ENCODE data around the gene PDYN.

The PDYN gene

DNA sequence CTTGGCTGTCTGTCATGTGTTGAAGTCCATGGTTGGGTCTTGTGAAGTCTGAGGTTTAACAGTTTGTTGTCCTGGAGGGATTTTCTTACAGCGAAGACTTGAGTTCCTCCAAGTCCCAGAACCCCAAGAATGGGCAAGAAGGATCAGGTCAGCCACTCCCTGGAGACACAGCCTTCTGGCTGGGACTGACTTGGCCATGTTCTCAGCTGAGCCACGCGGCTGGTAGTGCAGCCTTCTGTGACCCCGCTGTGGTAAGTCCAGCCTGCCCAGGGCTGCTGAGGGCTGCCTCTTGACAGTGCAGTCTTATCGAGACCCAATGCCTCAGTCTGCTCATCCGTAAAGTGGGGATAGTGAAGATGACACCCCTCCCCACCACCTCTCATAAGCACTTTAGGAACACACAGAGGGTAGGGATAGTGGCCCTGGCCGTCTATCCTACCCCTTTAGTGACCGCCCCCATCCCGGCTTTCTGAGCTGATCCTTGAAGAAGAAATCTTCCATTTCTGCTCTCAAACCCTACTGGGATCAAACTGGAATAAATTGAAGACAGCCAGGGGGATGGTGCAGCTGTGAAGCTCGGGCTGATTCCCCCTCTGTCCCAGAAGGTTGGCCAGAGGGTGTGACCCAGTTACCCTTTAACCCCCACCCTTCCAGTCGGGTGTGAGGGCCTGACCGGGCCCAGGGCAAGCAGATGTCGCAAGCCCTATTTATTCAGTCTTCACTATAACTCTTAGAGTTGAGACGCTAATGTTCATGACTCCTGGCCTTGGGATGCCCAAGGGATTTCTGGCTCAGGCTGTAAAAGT is 55.2 kb downstream of the PDYN start:
- no peak for ATAC-seq (ENCODE audit: insufficient read depth, low read depth)
- Histone ChIP-seq H3K4me2 (ENCODE audit: insufficient read depth, low read length) (no peak overlapping the region), H3K4me1 (ENCODE audit: insufficient read depth, low read length) (no peaks in the 10 kb centered on the region), H2AFZ (ENCODE audit: low read depth, low read length) (no peak overlapping the region), H3K36me3 (ENCODE audit: insufficient read depth, low read length) (no peaks in the 10 kb centered on the region), H3K27me3 (ENCODE audit: insufficient read depth, low read length, poor library complexity) (peaks cover 31% of the 10 kb centered on the region), H3K4me3 (ENCODE audit: low read depth in 1 of 2, low read length in 2 of 2) (no peak overlapping the region), H3K79me2 (ENCODE audit: insufficient read depth, low read length) (no peaks in the 10 kb centered on the region), H3K9ac (ENCODE audit: low read depth, low read length) (no peak overlapping the region), H3K9me3 (ENCODE audit: insufficient read depth, low read length, severe bottlenecking) (no peaks in the 10 kb centered on the region), H3K27ac (ENCODE audit: low read length) (no peak overlapping the region), H4K20me1 (ENCODE audit: insufficient read depth, low read length) (peaks cover 7% of the 10 kb centered on the region; the same call in 1 of the 2 replicates)
- TF ChIP-seq, protein P1, sequence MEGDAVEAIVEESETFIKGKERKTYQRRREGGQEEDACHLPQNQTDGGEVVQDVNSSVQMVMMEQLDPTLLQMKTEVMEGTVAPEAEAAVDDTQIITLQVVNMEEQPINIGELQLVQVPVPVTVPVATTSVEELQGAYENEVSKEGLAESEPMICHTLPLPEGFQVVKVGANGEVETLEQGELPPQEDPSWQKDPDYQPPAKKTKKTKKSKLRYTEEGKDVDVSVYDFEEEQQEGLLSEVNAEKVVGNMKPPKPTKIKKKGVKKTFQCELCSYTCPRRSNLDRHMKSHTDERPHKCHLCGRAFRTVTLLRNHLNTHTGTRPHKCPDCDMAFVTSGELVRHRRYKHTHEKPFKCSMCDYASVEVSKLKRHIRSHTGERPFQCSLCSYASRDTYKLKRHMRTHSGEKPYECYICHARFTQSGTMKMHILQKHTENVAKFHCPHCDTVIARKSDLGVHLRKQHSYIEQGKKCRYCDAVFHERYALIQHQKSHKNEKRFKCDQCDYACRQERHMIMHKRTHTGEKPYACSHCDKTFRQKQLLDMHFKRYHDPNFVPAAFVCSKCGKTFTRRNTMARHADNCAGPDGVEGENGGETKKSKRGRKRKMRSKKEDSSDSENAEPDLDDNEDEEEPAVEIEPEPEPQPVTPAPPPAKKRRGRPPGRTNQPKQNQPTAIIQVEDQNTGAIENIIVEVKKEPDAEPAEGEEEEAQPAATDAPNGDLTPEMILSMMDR (IDR thresholded peaks at IDR 0.05; ENCODE audit: borderline replicate concordance, extremely low read depth, low read length, poor library complexity, severe bottlenecking) = no peak
- no peak for TF ChIP-seq EZH2 (IDR thresholded peaks at IDR 0.05; ENCODE audit: borderline replicate concordance, low read depth, low read length, severe bottlenecking)
- no peak for DNase-seq

GRCh38 chr20:1937316-1937976 is 56.4 kb downstream of the PDYN start:
- peaks cover 7% of the 10 kb centered on the region; the same call in 1 of the 2 replicates for H4K20me1 ChIP-seq (ENCODE audit: insufficient read depth, low read length)
- H3K9ac ChIP-seq (ENCODE audit: low read depth, low read length) = no peak overlapping the region
- H3K36me3 ChIP-seq (ENCODE audit: insufficient read depth, low read length) = no peaks in the 10 kb centered on the region
- H3K27me3 ChIP-seq (ENCODE audit: insufficient read depth, low read length, poor library complexity) = peaks cover 32% of the 10 kb centered on the region
- no peak for TF ChIP-seq EZH2 (IDR thresholded peaks at IDR 0.05; ENCODE audit: borderline replicate concordance, low read depth, low read length, severe bottlenecking)
- TF ChIP-seq, protein P1 (IDR thresholded peaks at IDR 0.05; ENCODE audit: borderline replicate concordance, extremely low read depth, low read length, poor library complexity, severe bottlenecking) = no peak
- no peak overlapping the region for H3K27ac ChIP-seq (ENCODE audit: low read length)
- no peak overlapping the region for H3K4me3 ChIP-seq (ENCODE audit: low read depth in 1 of 2, low read length in 2 of 2)
- no peaks in the 10 kb centered on the region for H3K9me3 ChIP-seq (ENCODE audit: insufficient read depth, low read length, severe bottlenecking)
- DNase-seq (no peak), ATAC-seq (ENCODE audit: insufficient read depth, low read depth) (no peak)
- H3K4me1 ChIP-seq (ENCODE audit: insufficient read depth, low read length) = no peaks in the 10 kb centered on the region
- H2AFZ ChIP-seq (ENCODE audit: low read depth, low read length) = no peak overlapping the region
- no peak overlapping the region for H3K4me2 ChIP-seq (ENCODE audit: insufficient read depth, low read length)
- no peaks in the 10 kb centered on the region for H3K79me2 ChIP-seq (ENCODE audit: insufficient read depth, low read length)

DNA sequence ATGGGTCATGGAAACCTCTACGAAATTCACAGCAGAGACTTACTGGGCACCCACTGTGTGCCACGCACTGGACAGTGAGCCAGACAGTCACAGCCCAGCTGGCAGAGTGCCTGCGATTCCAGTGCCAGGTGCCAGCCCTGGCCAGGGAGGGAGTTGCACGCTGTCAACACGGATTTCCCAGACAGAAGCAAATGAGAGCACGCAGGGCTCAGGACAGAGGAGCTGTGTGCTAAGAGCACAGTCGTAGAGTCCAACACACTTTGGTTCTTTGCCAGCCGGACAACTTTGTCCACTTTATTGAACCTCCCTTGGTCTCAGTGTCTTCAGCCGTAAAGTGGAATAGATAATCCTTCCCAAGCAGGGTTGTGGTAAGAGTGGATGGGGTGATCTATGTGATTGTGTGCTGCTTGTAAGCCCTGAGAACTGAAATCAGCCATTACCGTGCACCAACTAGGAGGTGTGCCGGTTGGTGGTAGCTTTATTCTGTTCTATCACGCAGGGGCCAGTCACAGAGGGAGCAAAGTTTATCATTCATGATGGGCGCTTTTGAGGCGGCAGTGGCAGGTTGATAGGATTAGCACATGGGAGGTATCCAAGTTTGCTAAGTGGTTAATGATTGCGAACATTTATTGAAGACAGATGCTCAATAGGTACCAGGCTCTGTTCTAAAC is 58.0 kb downstream of the PDYN start:
- no peaks in the 10 kb centered on the region for H3K79me2 ChIP-seq (ENCODE audit: insufficient read depth, low read length)
- TF ChIP-seq, protein P1 (IDR thresholded peaks at IDR 0.05; ENCODE audit: borderline replicate concordance, extremely low read depth, low read length, poor library complexity, severe bottlenecking) = no peak
- TF ChIP-seq EZH2 (IDR thresholded peaks at IDR 0.05; ENCODE audit: borderline replicate concordance, low read depth, low read length, severe bottlenecking) = no peak

More for the DNA sequence above, 58.0 kb downstream of the PDYN start:
- Histone ChIP-seq H3K36me3 (ENCODE audit: insufficient read depth, low read length) (no peaks in the 10 kb centered on the region), H3K4me3 (ENCODE audit: low read depth in 1 of 2, low read length in 2 of 2) (no peak overlapping the region), H3K27me3 (ENCODE audit: insufficient read depth, low read length, poor library complexity) (peaks cover 31% of the 10 kb centered on the region), H3K4me1 (ENCODE audit: insufficient read depth, low read length) (no peaks in the 10 kb centered on the region), H2AFZ (ENCODE audit: low read depth, low read length) (no peak overlapping the region), H3K9me3 (ENCODE audit: insufficient read depth, low read length, severe bottlenecking) (no peaks in the 10 kb centered on the region), H3K9ac (ENCODE audit: low read depth, low read length) (no peak overlapping the region), H3K4me2 (ENCODE audit: insufficient read depth, low read length) (no peak overlapping the region), H3K27ac (ENCODE audit: low read length) (no peak overlapping the region), H4K20me1 (ENCODE audit: insufficient read depth, low read length) (peaks cover 7% of the 10 kb centered on the region; the same call in 1 of the 2 replicates)
- ATAC-seq (ENCODE audit: insufficient read depth, low read depth) (no peak), DNase-seq (no peak)
